Activated CD8-positive, alpha-beta memory T cell treated with anti-CD3 and anti-CD28 coated beads for 1 hour (primary cell): ENCODE data around the gene UBE2J1.
"Not testable (repeated sequence)": the region's sequence is repeated elsewhere in the genome, so short reads cannot be mapped to it uniquely, and the experiment has no call there.

ENCODE experiments used
- DNase-seq, 2 donors: peaks; one replicate each; pipeline ENCODE4 v3.0.0-alpha.2; 2020; ENCODE audit warnings: low read depth in 1 of 2; ENCODE audit errors: extremely low read depth in 1 of 2

Gene UBE2J1

DNA sequence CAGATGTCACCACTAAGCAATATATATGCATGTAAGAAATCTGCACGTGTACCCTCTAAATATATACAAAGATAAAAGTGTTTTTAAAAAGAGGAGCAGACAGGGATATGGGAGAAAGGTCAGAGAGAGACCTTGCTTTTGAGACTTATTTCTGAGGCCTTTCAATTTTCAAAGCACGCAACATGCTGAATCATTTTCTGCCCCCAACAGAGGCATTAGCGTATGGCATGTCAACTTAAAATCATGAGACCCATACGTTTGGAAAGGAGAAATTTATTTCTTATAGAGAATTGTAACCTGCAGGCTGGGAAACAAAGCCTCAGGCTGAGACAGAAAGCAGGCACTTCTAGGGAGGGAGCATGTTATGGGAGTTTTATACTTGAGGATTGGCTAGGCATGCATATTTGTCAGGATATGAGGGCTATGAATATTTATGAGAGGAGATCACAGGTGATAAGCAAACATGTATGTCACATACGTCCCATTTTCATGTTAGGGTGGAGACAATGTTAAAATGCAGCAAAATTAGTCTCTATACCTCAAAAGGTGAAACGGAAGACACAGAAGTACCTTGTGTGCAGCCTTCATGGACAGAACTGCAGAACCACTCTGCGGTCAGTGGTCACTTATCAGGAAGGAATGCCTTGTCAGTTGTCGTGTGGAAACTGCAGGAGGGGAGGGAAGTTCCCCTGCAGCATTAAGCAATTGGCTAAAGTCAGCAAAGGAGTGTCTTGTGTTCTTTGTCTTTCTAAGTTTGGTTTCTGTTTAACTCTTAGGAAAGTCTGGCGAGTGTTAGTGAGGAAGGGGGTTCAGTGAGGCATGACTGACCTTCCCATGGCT lies 31.2 kb downstream of the UBE2J1 start:
- DNase-seq: no peak

DNA sequence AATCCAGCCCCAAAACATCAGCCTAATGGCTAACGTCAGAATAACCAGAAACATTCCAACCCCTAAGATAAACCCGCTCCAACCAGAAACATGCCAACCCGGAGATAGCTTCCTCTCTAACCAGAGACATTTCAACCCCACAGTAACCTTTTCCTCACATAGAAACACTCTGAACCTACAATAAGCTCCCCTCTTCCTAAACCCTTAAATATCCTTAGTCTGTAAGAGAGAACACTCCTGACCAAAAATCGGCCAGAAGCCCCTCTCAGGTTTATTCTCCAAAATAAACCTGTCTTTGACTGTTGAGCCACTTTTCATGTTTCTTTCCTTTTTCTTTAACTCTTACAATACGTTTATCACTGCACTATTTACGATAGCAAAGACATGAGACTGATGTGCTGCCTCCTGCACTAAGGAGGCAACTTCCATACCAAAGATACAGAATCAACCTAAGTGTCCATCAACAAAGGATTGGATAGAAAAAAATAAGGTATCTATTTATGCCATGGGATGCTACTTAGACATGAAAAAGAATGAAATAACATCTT lies 32.4 kb downstream of the UBE2J1 start:
- DNase-seq: no peak

GRCh38 chr6:89317067-89317466 lies 35.5 kb downstream of the UBE2J1 start:
- DNase-seq: no peak

- DNase-seq: no peak
Measured at GRCh38 chr6:89315249-89315885, 37.2 kb downstream of the UBE2J1 start, which contains the start of gene GABRR2. TSS of gene GABRR2 (minus strand) at chr6:89315299. CDS start at chr6:89315165, 134 bp downstream.

- no peak for DNase-seq
Measured at GRCh38 chr6:89314692-89315091, 37.8 kb downstream of the UBE2J1 start.

DNA sequence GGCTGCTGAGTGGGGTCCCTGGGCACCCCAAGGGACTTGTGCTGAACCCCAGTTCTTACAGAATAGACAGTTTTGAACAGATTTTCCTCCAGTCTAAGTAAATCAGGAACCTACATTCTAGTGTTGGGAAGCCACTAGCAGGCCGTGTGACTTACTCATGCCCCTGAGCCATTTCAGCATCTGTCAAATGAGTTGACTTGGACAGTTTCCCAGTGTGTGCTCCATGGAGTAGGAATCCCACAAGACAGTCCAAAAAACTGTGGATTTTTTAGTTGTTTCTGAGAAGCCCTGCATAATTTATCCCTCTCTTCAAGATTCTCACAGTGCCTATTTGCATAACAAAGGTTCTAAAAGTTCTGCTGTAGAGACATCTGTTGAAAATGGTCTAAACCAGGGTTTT lies 39.5 kb downstream of the UBE2J1 start:
- DNase-seq: no peak

DNA sequence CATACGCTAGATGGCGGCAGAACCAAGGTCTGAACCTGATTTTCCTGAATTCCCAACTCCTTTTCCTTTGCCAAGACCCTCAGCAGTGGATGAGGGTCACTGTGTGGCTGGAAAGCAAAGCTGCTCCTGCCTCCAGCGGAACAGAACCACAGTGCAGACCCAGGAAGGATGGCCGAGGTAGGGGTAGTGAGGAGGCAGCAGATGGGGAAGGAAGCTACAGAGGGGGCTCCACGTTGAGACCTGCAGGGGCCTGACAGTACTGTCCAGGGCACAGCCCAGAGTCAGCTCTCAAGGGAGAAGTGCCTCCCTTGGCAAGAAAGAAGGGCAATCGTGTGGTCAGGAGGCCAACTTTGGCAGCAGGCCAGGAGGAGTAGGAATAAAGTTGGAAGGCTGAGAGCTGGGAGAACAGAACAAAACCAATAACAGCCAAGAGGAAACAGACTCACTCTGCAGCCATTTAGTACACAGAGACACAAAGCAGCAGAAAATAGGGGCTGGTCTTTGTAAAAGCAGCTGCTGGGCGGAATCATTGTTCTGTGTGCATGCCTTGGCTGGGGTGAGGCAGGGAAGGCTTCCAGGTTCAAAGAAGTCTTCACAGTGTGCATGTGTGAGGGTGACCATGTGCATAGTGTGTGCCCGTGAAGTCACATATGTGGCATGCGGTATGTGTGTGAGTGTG lies 40.5 kb downstream of the UBE2J1 start:
- no peak for DNase-seq

DNA sequence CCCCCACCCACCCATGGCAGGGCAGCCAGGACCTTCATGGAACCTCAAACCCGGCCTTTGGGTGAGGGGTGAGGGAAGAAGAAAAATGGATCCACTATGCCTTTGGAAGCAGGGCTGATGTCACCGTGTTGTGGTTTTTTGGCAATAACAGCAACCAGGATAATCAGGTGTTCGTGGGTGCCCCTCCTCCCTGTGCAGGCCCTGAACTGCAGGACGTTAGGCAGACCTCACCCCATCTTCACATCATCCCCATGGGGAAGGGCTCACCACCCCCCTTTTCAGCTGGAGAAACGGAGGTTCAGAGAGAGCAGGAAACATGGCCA lies 41.0 kb downstream of the UBE2J1 start:
- DNase-seq: no peak

DNA sequence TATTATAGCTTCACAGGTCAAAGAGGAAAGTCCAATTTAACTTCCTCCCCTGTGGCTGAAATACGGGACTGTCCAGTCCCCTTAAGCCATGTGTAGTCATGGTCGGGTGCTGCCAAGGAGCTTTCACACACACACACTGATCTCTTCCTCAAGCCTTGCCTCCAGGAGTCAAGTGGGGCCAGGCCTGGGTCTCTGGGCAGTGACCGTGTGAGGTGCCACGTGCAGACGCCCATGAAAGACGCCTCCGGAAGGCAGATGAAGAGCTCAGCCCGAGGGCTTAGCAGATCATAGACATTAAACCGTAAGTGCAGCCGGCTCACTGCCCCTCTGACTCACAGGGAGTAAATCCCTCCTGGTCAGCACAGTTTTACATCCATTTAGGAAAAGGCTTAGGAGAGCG lies 41.6 kb downstream of the UBE2J1 start:
- no peak for DNase-seq

- no peak for DNase-seq
Measured at GRCh38 chr6:89308525-89309395, 43.8 kb downstream of the UBE2J1 start.

GRCh38 chr6:89304517-89304916 lies 48.0 kb downstream of the UBE2J1 start:
- not testable (repeated sequence) for DNase-seq

DNA sequence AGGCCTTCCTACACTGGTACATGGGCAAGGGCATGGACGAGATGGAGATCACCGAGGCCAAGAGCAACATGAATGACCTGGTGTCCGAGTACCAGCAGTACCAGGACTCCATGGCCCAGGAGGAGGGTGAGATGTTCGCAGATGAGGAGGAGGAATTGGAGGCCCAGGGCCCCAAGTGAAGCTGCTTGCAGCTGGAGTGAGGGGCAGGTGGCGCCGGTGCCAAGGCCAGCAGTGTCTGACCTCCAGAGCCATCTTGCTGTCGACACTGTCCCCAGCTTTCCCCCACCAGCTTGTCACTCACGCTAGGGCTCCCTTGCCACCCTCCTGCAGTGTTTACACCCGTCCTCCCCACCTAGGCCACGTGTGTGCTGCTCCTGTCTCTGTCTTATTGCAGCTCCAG lies 49.6 kb downstream of the UBE2J1 start:
- no peak for DNase-seq

DNA sequence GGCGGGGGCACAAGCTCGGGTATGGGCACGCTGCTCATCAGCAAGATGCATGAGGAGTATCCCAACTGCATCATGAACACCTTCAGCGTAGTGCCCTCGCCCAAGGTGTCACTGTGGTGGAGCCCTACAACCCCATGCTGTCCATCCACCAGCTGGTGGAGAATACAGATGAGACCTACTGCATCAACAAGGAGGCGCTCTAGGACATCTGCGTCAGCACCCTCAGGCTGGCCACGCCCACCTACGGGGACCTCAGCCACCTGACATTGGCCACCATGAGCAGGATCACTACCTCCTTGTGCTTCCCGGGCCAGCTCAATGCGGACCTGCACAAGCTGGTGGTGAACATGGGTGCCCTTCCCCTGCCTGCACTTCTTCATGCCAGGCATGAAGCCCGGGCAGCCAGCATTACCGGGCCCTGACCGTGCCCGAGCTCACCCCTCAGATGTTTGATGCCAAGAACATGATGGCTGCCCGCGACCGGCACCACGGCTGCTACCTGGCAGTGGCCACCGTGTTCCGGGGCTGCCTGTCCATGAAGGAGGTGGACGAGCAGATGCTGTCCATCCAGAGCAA lies 50.2 kb downstream of the UBE2J1 start:
- DNase-seq: no peak

DNA sequence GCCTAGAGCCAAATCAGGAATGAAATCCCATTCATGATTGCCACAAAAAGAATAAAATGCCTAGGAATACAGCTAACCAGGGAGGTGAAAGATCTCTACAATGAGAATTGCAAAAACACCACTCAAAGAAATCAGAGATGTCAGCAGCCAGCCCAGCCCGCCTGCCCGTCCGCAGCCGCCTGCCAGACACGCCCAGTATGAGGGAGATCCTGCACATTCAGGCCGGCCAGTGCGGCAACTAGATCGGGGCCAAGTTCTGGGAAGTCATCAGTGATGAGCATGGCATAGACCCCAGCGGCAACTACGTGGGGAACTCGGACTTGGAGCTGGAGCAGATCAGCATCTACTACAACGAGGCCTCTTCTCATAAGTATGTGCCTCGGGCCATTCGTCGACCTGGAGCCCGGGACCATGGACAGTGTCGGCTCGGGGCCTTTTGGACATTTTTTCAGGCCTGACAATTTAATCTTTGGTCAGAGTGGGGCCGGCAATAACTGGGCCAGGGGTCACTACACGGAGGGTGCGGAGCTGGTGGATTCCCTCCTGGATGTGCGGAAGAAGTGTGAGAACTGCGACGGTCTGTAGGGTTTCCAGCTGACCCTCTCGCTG lies 50.8 kb downstream of the UBE2J1 start:
- DNase-seq: no peak

DNA sequence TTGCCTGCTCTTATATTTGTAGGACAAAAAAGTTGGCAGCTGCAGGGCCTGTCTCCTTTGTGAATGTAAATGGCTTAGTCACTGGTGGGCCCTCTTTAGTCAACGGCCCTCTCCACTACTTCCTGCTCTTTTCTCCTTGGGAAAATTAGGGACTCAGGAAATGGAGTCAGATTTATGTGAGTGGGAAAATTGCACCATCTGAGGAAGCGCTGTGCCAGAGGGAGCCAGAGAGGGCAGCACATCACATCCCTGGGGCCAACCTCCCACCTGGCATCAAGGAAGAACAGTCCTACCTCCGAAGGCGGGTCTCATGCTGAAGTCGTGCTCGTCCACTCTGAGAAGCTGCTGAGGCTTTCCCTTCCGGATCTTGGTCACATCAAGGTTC lies 53.1 kb downstream of the UBE2J1 start:
- no peak for DNase-seq

DNA sequence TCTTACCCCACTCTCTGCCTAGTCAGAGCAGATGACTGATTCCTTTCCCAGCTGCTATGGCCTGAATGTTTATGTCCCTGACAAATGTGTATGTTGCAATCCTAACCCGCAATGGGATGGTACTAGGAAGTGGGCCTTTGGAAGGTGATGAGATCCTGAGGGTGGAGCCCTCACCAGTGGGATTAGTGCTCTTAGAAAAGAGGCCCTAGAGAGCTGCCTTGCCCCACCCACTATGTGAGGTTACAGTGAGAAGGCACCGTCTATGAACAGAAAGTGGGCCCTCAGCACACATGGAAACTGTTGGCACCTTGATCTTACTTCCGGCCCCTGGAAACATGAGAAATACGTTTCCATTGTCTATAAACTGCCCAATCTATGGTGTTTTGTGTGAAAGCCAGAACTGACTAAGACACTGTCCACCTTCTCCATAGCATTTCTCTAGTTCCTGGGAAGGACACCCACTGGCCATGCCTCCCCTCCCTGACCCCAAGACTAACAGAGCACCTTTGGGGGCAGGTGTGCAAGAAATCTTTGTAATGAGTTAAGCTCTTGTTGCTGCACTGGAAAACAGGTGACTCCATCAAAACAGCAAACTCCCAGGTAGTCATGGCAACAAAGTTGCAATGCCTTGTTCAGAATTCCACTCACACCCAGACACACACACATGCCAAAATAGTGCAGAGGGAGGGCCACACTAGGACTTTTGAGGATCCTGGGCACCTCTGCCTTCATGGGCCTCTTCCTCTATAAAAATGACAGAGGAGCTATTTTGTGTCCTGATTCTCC lies 53.6 kb downstream of the UBE2J1 start:
- peak in 1 of 2 donors; percentile 9 for DNase-seq

DNA sequence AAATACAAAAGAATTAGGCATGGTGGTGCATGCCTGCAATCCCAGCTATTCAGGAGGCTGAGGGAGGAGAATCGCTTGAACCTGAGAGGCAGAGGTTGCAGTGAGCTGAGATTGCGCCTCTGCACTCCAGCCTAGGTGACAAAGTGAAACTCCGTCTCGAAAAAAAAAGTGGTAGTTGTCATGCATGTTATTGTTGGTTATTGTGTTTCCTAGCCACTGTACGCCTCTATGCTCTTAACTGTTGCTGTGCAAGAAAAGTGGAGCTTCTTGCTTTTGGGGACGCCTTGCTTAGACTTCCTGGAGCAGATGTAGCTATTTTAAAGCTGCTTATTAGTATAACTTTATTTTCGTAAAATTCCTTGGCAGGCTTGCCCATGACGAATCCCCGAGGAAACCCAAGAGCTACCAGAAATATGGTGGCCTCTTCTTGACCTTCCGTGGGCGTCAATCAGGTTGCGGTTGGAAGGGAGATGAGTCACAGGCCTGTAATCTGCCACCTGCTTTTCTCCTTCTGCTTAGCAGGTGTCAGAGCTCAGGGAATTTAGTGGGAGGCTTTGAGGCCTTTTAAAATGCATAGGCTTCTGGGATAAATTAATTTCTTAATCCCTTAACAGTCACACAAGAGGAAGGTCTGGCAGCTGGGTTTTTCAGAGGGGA lies 54.7 kb downstream of the UBE2J1 start:
- peak; percentile 5 to 22 for DNase-seq

DNA sequence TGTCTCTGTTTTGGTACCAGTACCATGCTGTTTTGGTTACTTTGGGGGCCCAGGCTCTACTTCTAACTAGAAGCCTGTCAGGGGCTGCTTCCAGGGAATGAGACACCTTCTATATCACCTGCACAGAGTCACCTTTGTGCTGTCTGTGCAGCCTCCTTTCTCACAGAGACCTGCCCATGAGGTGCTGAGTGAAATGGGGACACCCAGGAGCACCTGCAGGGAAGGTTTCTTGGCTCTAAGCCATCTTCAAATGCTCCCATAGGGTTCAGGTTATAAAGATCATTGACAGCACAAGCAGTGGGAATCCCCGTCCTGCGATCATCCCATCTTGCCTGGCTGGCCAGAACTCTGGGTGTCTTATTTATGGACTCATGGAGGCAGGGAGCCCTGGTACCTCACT lies 56.5 kb downstream of the UBE2J1 start:
- no peak for DNase-seq

GRCh38 chr6:89295116-89295515 lies 57.4 kb downstream of the UBE2J1 start:
- not testable (repeated sequence) for DNase-seq
